Measurements from ENCODE around the gene NCKIPSD. TPM values are rescaled to one million over a fixed set of nuclear protein-coding genes. Genes with fewer than 3 reads are reported as not detected.

Gene NCKIPSD
- polyA plus RNA-seq, 12 donors, result 5.2 to 17.8 (median 7.7) TPM; not detected in 1

GRCh38 chr3:48650723-48651122, 35.0 kb downstream of the NCKIPSD start:
- DNase-seq, result no peak

GRCh38 chr3:48648188-48648850, 37.4 kb downstream of the NCKIPSD start:
- DNase-seq, result no peak

GRCh38 chr3:48647714-48648113, 38.0 kb downstream of the NCKIPSD start:
- no peak for DNase-seq

- no peak for DNase-seq
These were observed 40.6 kb downstream of the NCKIPSD start for GRCh38 chr3:48644898-48645760.

- no peak for DNase-seq
These were observed 43.1 kb downstream of the NCKIPSD start for GRCh38 chr3:48642605-48643004.

GRCh38 chr3:48641396-48641795, 44.3 kb downstream of the NCKIPSD start:
- no peak for DNase-seq

GRCh38 chr3:48639944-48640606, 45.6 kb downstream of the NCKIPSD start:
- DNase-seq, result no peak

- no peak for DNase-seq
These were observed 48.4 kb downstream of the NCKIPSD start for GRCh38 chr3:48637305-48637704.

GRCh38 chr3:48636149-48636655, 49.5 kb downstream of the NCKIPSD start:
- DNase-seq, result peak; percentile 14

- DNase-seq, result peak; percentile 97
These were observed 50.3 kb downstream of the NCKIPSD start, which contains the start of gene SLC26A6 for GRCh38 chr3:48635222-48636021. Gene SLC26A6, minus strand, starts transcription at chr3:48635461. Its CDS starts 68 bp downstream, at chr3:48635393.

GRCh38 chr3:48634661-48635221, 51.0 kb downstream of the NCKIPSD start:
- peak; percentile 16 for DNase-seq

- no peak for DNase-seq
These were observed 52.0 kb downstream of the NCKIPSD start for GRCh38 chr3:48633743-48634142.

GRCh38 chr3:48633256-48633655, 52.5 kb downstream of the NCKIPSD start:
- DNase-seq, result no peak

GRCh38 chr3:48631516-48632448, 53.9 kb downstream of the NCKIPSD start:
- no peak for DNase-seq

GRCh38 chr3:48630833-48631232, 54.9 kb downstream of the NCKIPSD start:
- DNase-seq, result no peak

- DNase-seq, result no peak
These were observed 55.3 kb downstream of the NCKIPSD start for GRCh38 chr3:48630407-48630806.

- DNase-seq, result no peak
These were observed 55.8 kb downstream of the NCKIPSD start for GRCh38 chr3:48629894-48630293.

- no peak for DNase-seq
These were observed 57.3 kb downstream of the NCKIPSD start for GRCh38 chr3:48628277-48629017.

GRCh38 chr3:48625600-48625999, 60.1 kb downstream of the NCKIPSD start:
- DNase-seq, result no peak

All from muscle of arm (tissue), 12 donors.